Dermis microvascular lymphatic vessel endothelial cell (primary cell): ENCODE data around the gene FAAP24. TPM values are rescaled to one million over a fixed set of nuclear protein-coding genes. Genes with fewer than 3 reads are reported as not detected.
"Not testable (repeated sequence)": the region's sequence is repeated elsewhere in the genome, so short reads cannot be mapped to it uniquely, and the experiment has no call there.

Experiments
- DNase-seq, 2 donors: peaks; one replicate each; pipeline versions ENCODE4 v3.0.0 to v3.0.0-alpha.2; 2010; ENCODE audit warnings: low read depth in 2 of 2
- total RNA-seq: library from RNA; depleted of rRNA; stranded (reverse); fragments of >200 nt; gene quantifications from 2 replicates; pipeline ENCODE4 v1.2.1, GENCODE V29; 2014

The FAAP24 gene
- 1.8 and 2.0 TPM in 2 replicates for total RNA-seq

GRCh38 chr19:32971715-32972540 lies at the start of gene FAAP24, which contains the start of gene CEP89:
FAAP24 (plus strand) TSS chr19:32972242; CDS start chr19:32973197, 955 bp downstream.
CEP89 (minus strand) TSS chr19:32971958; CDS start chr19:32971874, 84 bp downstream.
- peak; percentile 100 for DNase-seq

- DNase-seq: no peak
Observed at GRCh38 chr19:32924200-32924599, 47.8 kb upstream of the FAAP24 start.

DNA sequence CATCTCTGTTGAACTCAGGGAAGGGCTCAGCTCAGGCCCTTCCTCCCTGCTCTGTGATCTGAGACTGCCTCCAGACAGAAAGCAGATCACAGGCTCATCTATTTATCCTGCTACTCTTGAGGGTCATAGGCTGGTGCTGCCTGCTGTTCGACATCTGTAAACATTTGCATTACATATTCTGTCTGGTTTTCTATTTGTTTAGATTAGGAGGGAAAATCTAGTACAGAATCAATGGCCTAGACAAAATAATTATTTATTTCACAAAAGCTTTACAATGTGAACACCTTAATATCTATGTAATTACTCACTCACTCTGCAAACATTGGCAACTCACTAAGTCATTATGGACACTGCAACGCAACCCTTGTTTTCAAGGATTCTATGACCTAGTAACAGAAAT lies 43.2 kb upstream of the FAAP24 start:
- no peak for DNase-seq

DNA sequence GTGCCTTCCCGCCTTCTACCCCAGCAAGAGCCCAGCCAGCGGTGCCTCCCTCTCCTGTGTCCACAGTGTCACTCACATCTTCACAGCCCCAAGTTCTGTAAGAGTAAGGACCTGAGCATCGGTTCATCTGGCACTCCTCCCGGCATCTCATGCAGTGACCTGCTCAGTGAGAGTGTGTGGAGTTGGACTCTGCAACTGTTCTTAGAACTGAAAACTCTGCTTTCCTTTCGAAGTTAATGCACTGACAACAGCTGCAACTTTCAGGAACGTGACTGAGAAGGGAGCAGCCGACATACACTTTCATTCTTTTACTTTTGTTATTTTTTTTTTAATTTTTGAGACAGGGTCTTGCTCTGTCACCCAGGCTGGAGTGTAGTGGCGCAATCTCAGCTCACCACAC lies 41.5 kb upstream of the FAAP24 start:
- no peak for DNase-seq

GRCh38 chr19:32933571-32933970 lies 38.5 kb upstream of the FAAP24 start:
- no peak for DNase-seq

DNA sequence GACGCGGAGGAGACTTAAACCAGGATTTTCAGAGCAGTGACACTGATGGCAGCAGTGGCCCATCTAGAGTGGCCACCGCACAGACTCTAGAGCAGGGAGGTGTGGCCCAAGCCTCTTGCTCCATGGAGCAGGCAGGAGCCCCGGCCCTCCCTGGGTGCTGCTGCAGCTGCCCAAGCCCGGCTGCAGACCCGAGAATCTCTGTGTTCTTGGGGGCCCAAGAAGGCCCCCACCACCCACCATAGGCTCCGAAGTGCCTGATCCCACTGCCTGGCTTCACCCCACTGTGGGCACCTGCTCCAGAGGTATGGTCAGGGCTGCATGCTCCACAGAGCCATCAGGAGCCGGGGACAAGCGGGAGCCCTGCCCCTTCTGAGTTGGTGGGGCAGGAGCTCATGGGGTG lies 36.4 kb upstream of the FAAP24 start:
- no peak for DNase-seq

GRCh38 chr19:32936065-32936464 lies 36.0 kb upstream of the FAAP24 start:
- DNase-seq: no peak

GRCh38 chr19:32941273-32941672 lies 30.8 kb upstream of the FAAP24 start:
- not testable (repeated sequence) for DNase-seq

DNA sequence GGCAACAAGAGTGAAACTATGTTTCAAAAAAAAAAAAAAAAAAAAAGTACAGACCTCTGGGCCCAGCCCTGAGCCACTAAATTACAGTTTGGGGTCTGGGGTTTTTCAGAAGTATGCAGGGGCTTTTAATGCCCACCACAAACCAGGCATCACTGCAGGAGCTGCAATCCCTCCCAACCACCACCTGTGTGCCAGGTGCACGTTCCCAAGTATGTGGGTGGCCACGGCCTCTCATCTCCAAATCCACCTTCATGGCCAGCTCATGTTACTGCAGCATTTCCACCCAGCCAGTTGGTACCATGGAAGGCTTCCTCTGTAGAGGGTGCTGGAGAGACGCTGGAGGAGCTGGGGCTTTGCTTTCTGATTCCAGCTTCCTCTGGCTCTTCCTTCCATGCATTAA lies 26.8 kb upstream of the FAAP24 start:
- no peak for DNase-seq

DNA sequence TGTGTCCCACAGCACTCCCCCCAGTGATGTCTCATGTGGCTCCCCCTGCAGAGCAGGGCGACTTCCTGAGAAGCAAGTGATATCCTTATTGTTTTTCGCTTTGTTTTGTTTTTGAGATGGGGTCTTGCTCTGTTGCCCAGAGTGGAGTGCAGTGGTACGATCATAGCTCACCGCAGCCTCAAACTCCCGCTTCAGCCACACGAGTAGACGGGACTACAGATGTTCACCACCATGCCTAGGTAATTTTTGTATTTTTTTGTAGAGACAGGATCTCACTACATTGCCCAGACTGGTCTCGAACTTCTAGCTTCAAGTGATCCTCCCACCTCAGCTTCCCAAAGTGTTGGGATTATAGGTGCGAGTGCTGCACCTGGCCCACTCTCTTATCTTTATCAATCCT lies 5.3 kb upstream of the FAAP24 start:
- no peak for DNase-seq

GRCh38 chr19:32969549-32969948 lies 2.5 kb upstream of the FAAP24 start:
- DNase-seq: no peak

- no peak for DNase-seq
Observed at GRCh38 chr19:32971012-32971595, 938 bp upstream of the FAAP24 start.

DNA sequence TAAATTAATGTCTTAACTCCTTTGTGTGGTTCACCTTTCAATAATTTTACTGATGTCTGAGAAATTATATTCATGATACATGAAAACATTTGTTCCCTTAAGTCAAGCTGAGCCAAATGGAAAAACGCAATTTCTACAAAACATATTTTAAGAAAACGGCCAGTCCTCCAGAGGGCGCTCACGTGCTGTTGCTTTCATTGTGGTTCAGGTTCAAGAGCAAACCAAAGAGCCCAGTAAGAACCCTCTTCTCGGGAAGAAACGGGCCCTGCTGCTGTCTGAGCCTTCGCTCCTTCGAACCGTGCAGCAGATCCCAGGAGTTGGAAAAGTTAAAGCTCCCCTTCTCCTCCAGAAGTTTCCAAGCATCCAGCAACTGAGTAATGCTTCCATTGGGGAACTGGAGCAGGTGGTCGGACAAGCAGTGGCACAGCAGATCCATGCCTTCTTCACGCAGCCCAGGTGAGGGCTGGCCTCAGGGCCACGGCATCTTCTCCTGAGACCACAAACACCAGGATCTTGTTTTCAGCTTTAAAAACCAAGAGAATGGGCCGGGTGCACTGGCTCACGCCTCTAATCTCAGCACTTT lies 4.3 kb downstream of the FAAP24 start:
- peak; percentile 50 to 71 for DNase-seq

GRCh38 chr19:32977280-32977679 lies 5.2 kb downstream of the FAAP24 start:
- DNase-seq: peak; percentile 58 to 74

- not testable (repeated sequence) for DNase-seq
Observed at GRCh38 chr19:32977813-32978212, 5.8 kb downstream of the FAAP24 start.

- DNase-seq: peak; percentile 32 to 61
Observed at GRCh38 chr19:32979807-32980206, 7.8 kb downstream of the FAAP24 start.

DNA sequence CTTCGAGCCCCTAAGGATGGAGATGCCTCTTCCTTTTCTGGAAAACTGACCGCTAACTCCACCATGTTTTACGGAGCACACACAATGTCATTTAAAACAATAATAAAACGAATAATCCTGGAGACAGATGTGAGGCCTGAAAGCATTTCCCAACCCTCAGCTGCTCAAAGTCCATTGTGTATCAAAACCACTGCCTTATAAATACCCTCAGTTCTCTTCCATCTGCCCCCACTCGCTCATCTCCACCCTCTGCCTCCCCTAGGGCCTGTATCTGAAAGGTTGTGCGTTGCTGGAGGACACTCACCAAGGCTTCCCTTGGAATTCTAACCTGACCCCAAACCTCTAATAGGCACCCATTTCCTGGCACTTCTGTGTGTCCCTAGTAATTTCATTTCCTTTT lies 10.4 kb downstream of the FAAP24 start:
- DNase-seq: not testable (repeated sequence)

DNA sequence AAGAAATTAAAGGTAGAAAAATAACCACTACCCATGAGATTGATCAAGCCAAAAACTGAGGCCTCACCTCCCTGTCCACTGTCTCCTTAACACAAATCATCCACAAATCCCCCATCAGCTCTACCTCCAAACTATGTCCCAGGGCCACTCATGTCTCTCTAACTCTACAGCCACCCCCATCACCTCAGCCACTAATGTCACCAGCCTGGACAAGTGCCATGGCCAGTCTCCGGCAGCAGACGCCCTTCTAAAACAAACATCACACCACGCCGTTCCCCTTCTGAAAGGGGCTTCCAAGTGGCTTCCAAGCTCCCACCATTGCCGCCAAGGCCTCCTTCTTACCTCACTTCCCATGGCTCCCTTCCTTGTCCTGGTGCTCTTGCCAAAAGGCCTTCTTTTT lies 16.2 kb downstream of the FAAP24 start:
- not testable (repeated sequence) for DNase-seq

DNA sequence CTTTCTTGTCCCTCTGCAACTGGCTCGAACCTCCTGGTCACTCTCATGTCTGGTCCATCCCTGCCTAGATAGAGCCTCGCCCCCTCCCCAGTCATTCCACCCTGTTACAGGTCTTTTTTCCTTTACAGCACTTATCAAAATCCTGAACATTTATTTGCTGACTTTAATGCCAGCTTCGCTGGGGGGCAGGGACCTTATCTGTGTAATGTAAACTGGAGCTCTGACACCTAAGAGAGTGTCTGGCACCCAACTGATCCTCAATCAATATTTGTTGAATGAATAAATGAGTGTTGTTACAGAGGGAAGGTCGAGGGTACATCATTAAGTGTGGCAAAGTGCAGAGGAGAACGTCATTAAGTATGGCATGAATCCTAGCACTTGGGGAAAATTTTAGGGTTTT lies 16.7 kb downstream of the FAAP24 start:
- DNase-seq: no peak

DNA sequence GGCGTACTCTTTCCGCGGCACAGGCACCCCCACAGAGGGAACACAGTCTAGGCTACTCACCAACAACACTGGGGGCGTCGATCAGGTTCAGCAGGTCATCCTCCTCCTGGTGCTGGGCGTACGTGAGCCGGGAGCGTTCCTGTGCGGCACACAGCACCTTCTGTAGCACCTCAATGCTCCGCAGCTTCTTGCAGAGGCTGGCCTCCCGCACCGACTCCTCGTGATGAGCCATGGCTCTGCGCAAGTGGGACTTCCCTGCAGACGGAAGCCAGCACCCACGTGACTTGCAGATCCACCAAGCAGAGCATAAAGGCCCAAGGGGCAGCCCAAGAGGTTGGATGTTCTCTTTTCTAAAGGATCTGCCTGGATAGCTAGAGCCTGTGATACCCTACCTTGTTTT lies 23.9 kb downstream of the FAAP24 start:
- DNase-seq: not testable (repeated sequence)

GRCh38 chr19:32997061-32997464 lies 25.0 kb downstream of the FAAP24 start:
- DNase-seq: not testable (repeated sequence)

- no peak for DNase-seq
Observed at GRCh38 chr19:32997716-32998355, 25.8 kb downstream of the FAAP24 start.
